ENCODE measurements around the gene NUDT2. TPM values are rescaled to one million over a fixed set of nuclear protein-coding genes. Genes with fewer than 3 reads are reported as not detected.

NUDT2 gene
- total RNA-seq, 1 donor from 2014 or later, result 12.8 TPM

GRCh38 chr9:34385561-34386230, 56.3 kb downstream of the NUDT2 start:
- no peak overlapping the region for H3K4me3 Mint-ChIP-seq (ENCODE audit: unreplicated experiment)
- Histone ChIP-seq H3K4me2 (ENCODE audit: low read length) (no peak overlapping the region), H4K20me1 (ENCODE audit: insufficient read depth, low read length) (no peaks in the 10 kb centered on the region), H3K27me3 (ENCODE audit: insufficient read depth, low read length) (peaks cover 9% of the 10 kb centered on the region), H3K9me3 (ENCODE audit: insufficient read depth, low read depth, low read length) (no peaks in the 10 kb centered on the region), H3K4me3 (ENCODE audit: insufficient read depth, low read depth, low read length) (no peak overlapping the region), H3K27ac (ENCODE audit: low read depth, low read length) (no peak overlapping the region), H3K36me3 (ENCODE audit: insufficient read depth, low read length) (no peaks in the 10 kb centered on the region), H2AFZ (ENCODE audit: low read depth, low read length) (no peak overlapping the region), H3K9ac (ENCODE audit: low read length) (no peak overlapping the region), H3K4me1 (ENCODE audit: insufficient read depth, low read length) (peaks cover 5% of the 10 kb centered on the region), H3K79me2 (ENCODE audit: insufficient read depth, low read length) (no peaks in the 10 kb centered on the region)
- no peak for FAIRE-seq
- peaks cover 5% of the 10 kb centered on the region for H3K9me3 Mint-ChIP-seq (ENCODE audit: unreplicated experiment)
- H3K27me3 Mint-ChIP-seq (ENCODE audit: low read depth, unreplicated experiment), result peaks cover 48% of the 10 kb centered on the region
- H3K27ac Mint-ChIP-seq (ENCODE audit: unreplicated experiment), result no peak overlapping the region
- H3K4me1 Mint-ChIP-seq (ENCODE audit: low read depth, unreplicated experiment), result no peaks in the 10 kb centered on the region
- DNase-seq (ENCODE audit: low read depth), result no peak
- TF ChIP-seq, protein P1, sequence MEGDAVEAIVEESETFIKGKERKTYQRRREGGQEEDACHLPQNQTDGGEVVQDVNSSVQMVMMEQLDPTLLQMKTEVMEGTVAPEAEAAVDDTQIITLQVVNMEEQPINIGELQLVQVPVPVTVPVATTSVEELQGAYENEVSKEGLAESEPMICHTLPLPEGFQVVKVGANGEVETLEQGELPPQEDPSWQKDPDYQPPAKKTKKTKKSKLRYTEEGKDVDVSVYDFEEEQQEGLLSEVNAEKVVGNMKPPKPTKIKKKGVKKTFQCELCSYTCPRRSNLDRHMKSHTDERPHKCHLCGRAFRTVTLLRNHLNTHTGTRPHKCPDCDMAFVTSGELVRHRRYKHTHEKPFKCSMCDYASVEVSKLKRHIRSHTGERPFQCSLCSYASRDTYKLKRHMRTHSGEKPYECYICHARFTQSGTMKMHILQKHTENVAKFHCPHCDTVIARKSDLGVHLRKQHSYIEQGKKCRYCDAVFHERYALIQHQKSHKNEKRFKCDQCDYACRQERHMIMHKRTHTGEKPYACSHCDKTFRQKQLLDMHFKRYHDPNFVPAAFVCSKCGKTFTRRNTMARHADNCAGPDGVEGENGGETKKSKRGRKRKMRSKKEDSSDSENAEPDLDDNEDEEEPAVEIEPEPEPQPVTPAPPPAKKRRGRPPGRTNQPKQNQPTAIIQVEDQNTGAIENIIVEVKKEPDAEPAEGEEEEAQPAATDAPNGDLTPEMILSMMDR (IDR thresholded peaks at IDR 0.05; ENCODE audit: insufficient read depth, low read depth, low read length), result no peak
- H3K36me3 Mint-ChIP-seq (ENCODE audit: low read depth, unreplicated experiment), result peaks cover 18% of the 10 kb centered on the region

DNA sequence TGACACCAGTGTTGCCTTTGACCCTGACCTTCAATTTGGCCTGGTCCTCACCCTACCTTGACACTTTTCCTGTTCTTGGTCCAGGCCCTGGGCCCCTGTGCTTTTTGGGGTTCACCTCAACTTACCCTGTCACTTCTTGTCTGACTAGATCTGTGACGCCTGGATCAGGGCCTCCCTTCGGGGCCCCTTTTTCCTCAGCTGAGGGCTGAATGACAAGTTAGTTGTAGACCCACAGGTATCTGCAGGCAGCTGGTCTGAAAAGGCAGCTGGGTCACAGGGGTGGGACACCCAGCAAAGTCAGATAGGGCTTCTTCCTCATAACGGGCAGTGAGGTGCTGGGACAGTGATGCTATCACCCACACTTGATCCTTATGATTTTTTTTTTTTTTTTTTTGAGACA, 57.3 kb downstream of the NUDT2 start:
- Histone ChIP-seq H2AFZ (ENCODE audit: low read depth, low read length) (no peak overlapping the region), H3K27me3 (ENCODE audit: insufficient read depth, low read length) (peaks cover 7% of the 10 kb centered on the region), H3K9ac (ENCODE audit: low read length) (no peak overlapping the region), H3K27ac (ENCODE audit: low read depth, low read length) (no peak overlapping the region), H3K36me3 (ENCODE audit: insufficient read depth, low read length) (no peaks in the 10 kb centered on the region), H3K4me3 (ENCODE audit: insufficient read depth, low read depth, low read length) (no peak overlapping the region), H3K79me2 (ENCODE audit: insufficient read depth, low read length) (no peaks in the 10 kb centered on the region), H3K4me2 (ENCODE audit: low read length) (no peak overlapping the region), H3K9me3 (ENCODE audit: insufficient read depth, low read depth, low read length) (no peaks in the 10 kb centered on the region), H3K4me1 (ENCODE audit: insufficient read depth, low read length) (no peaks in the 10 kb centered on the region), H4K20me1 (ENCODE audit: insufficient read depth, low read length) (no peaks in the 10 kb centered on the region)
- H3K9me3 Mint-ChIP-seq (ENCODE audit: unreplicated experiment), result peaks cover 5% of the 10 kb centered on the region
- H3K4me3 Mint-ChIP-seq (ENCODE audit: unreplicated experiment), result no peak overlapping the region
- no peaks in the 10 kb centered on the region for H3K4me1 Mint-ChIP-seq (ENCODE audit: low read depth, unreplicated experiment)
- H3K27ac Mint-ChIP-seq (ENCODE audit: unreplicated experiment), result no peak overlapping the region
- no peak for FAIRE-seq
- peaks cover 18% of the 10 kb centered on the region for H3K36me3 Mint-ChIP-seq (ENCODE audit: low read depth, unreplicated experiment)
- H3K27me3 Mint-ChIP-seq (ENCODE audit: low read depth, unreplicated experiment), result peaks cover 41% of the 10 kb centered on the region
- no peak for DNase-seq (ENCODE audit: low read depth)
- no peak for TF ChIP-seq EZH2 (IDR thresholded peaks at IDR 0.05; ENCODE audit: insufficient read depth, low read length)
- TF ChIP-seq, protein P1 (IDR thresholded peaks at IDR 0.05; ENCODE audit: insufficient read depth, low read depth, low read length), result no peak

DNA sequence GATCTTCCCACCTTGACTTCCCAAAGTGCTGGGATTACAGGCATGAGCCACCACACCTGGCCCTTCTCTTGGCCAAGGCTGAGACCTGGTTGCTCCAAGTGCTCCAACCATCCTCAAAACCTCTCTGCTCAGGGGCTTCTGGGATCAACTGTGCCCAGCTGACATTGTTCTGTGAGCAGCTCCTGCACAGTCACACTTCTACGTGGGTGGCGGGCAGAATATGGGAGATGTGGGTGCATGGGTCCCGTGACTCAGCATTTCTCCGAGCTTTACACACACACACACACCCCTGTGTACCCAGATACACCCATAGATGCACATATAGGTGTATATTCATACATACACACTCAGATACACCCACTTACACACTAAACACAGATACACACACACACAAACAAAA, 57.9 kb downstream of the NUDT2 start:
- Histone ChIP-seq H3K27me3 (ENCODE audit: insufficient read depth, low read length) (peaks cover 4% of the 10 kb centered on the region), H3K27ac (ENCODE audit: low read depth, low read length) (no peak overlapping the region), H3K4me2 (ENCODE audit: low read length) (no peak overlapping the region), H3K79me2 (ENCODE audit: insufficient read depth, low read length) (no peaks in the 10 kb centered on the region), H3K4me3 (ENCODE audit: insufficient read depth, low read depth, low read length) (no peak overlapping the region), H4K20me1 (ENCODE audit: insufficient read depth, low read length) (no peaks in the 10 kb centered on the region), H3K9me3 (ENCODE audit: insufficient read depth, low read depth, low read length) (no peaks in the 10 kb centered on the region), H3K36me3 (ENCODE audit: insufficient read depth, low read length) (no peaks in the 10 kb centered on the region), H3K9ac (ENCODE audit: low read length) (no peak overlapping the region), H3K4me1 (ENCODE audit: insufficient read depth, low read length) (no peaks in the 10 kb centered on the region), H2AFZ (ENCODE audit: low read depth, low read length) (no peak overlapping the region)
- H3K27me3 Mint-ChIP-seq (ENCODE audit: low read depth, unreplicated experiment), result peaks cover 35% of the 10 kb centered on the region
- H3K4me3 Mint-ChIP-seq (ENCODE audit: unreplicated experiment), result no peak overlapping the region
- peaks cover 5% of the 10 kb centered on the region for H3K9me3 Mint-ChIP-seq (ENCODE audit: unreplicated experiment)
- DNase-seq (ENCODE audit: low read depth) (no peak), FAIRE-seq (no peak)
- TF ChIP-seq EZH2 (IDR thresholded peaks at IDR 0.05; ENCODE audit: insufficient read depth, low read length), result no peak
- TF ChIP-seq, protein P1 (IDR thresholded peaks at IDR 0.05; ENCODE audit: insufficient read depth, low read depth, low read length), result no peak
- no peak overlapping the region for H3K27ac Mint-ChIP-seq (ENCODE audit: unreplicated experiment)
- peaks cover 16% of the 10 kb centered on the region for H3K36me3 Mint-ChIP-seq (ENCODE audit: low read depth, unreplicated experiment)
- no peaks in the 10 kb centered on the region for H3K4me1 Mint-ChIP-seq (ENCODE audit: low read depth, unreplicated experiment)
